CD8-positive, alpha-beta memory T cell (primary cell): Measurements from ENCODE around the gene POLR1B. TPM values are rescaled to one million over a fixed set of nuclear protein-coding genes. Genes with fewer than 3 reads are reported as not detected.
"Not testable (repeated sequence)": the region's sequence is repeated elsewhere in the genome, so short reads cannot be mapped to it uniquely, and the experiment has no call there.

Source experiments
- CTCF ChIA-PET: fragments of 350-600 bp; sonication (Branson Sonifier 250); formaldehyde crosslinking; loops from one replicate; lab custom pipeline; 2021; ENCODE audit warnings: antibody characterized with exemption; lab: Charles Lee
- POLR2A ChIA-PET: fragments of 350-600 bp; sonication (Branson Sonifier 250); formaldehyde crosslinking; loops from one replicate; lab custom pipeline; 2021; ENCODE audit warnings: antibody characterized with exemption; lab: Charles Lee
- DNase-seq, 5 donors: peaks; one replicate each; pipeline versions ENCODE4 v3.0.0 to v3.0.0-alpha.2; 2020 to 2022; ENCODE audit warnings: mixed read lengths in 1 of 5
- H3K27ac ChIP-seq: one replicate; pipeline ENCODE4 v1.7.0; 2013; ENCODE audit warnings: low read depth, mild to moderate bottlenecking, low read length, moderate library complexity
- H3K27me3 ChIP-seq: 2 replicates; pipeline ENCODE4 v1.7.0; 2013; ENCODE audit warnings: low read length, mild to moderate bottlenecking; ENCODE audit not compliant: insufficient read depth, poor library complexity, severe bottlenecking
- H3K36me3 ChIP-seq: 2 replicates; pipeline ENCODE4 v1.7.0; 2013; ENCODE audit warnings: mild to moderate bottlenecking, low read length, moderate library complexity; ENCODE audit not compliant: insufficient read depth
- H3K4me1 ChIP-seq: 2 replicates; pipeline ENCODE4 v1.7.0; 2013; ENCODE audit warnings: mild to moderate bottlenecking, low read length, moderate library complexity; ENCODE audit not compliant: insufficient read depth
- H3K4me3 ChIP-seq: 2 replicates; pipeline ENCODE4 v1.7.0; 2013; ENCODE audit warnings: mild to moderate bottlenecking, low read length
- H3K9me3 ChIP-seq: 2 replicates; pipeline ENCODE4 v1.7.0; 2013; ENCODE audit warnings: mild to moderate bottlenecking, low read length
- H3K27ac Mint-ChIP-seq, 8 donors: one replicate each; pipeline ENCODE4 v1.8.0; 2020 to 2021; ENCODE audit warnings: mixed read lengths in 8 of 8, mild to moderate bottlenecking in 6 of 8, inconsistent platforms in 3 of 8, moderate library complexity in 3 of 8
- H3K27me3 Mint-ChIP-seq, 2 donors: one replicate each; pipeline ENCODE4 v1.8.0; 2020 to 2021; ENCODE audit warnings: mixed read lengths in 2 of 2, mild to moderate bottlenecking in 1 of 2, moderate library complexity in 1 of 2
- H3K36me3 Mint-ChIP-seq, 3 donors: one replicate each; pipeline ENCODE4 v1.8.0; 2020 to 2021; ENCODE audit warnings: mixed read lengths in 3 of 3, inconsistent platforms in 1 of 3, mild to moderate bottlenecking in 1 of 3
- H3K4me1 Mint-ChIP-seq, 3 donors: one replicate each; pipeline ENCODE4 v1.8.0; 2020 to 2021; ENCODE audit warnings: mixed read lengths in 3 of 3, inconsistent platforms in 1 of 3, mild to moderate bottlenecking in 1 of 3
- H3K4me3 Mint-ChIP-seq, 7 donors: one replicate each; pipeline ENCODE4 v1.8.0; 2020 to 2021; ENCODE audit warnings: mixed read lengths in 7 of 7, mild to moderate bottlenecking in 6 of 7, moderate library complexity in 4 of 7, inconsistent platforms in 2 of 7
- H3K9me3 Mint-ChIP-seq, 5 donors: one replicate each; pipeline ENCODE4 v1.8.0; 2020 to 2022; ENCODE audit warnings: mixed read lengths in 5 of 5, mild to moderate bottlenecking in 3 of 5, moderate library complexity in 2 of 5, inconsistent platforms in 1 of 5
- polyA plus RNA-seq: library from polyadenylated mRNA; unstranded; fragments of 300-500 nt; fragmentation: Illumina TruSeq; gene quantifications from one replicate; pipeline ENCODE4 v1.2.3, GENCODE V29; 2021
- total RNA-seq, 2 experiments: library from RNA; stranded (reverse); gene quantifications; one replicate each; pipeline ENCODE4 v1.2.3, GENCODE V29; 2021

The POLR1B gene
- total and polyA plus RNA-seq, 3 experiments from 2014 or later = 24.3 to 78.4 (median 67.1) TPM

DNA sequence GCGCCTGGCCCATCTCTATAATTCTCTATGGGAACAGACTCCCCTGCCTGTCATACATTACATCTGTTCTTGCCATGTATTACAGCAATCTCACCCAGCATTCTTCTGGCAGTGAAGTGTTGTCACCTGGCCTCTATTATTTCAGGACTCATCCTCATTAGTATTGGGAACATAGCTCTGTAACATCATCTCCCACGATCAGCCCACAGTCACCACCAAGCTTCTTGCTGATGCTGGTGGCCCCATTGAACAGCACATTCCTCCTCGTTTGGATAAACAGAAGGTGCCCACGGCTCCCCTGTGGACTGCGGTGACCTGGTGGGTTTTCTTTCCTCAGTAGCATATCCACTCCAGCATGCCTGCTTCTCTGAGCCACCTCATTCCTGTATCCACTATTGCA is 63.7 kb downstream of the POLR1B start:
- H3K4me3 ChIP-seq = no peak overlapping the region
- peaks cover 0 to 12% (median 0%) of the 10 kb centered on the region in 3 donors for H3K36me3 Mint-ChIP-seq
- POLR2A ChIA-PET = interaction anchor here (0.5 kb wide), 1 partner anchor 126 kb away, joined by 3 read pairs; no protein-coding TSS in a partner anchor
- H3K27me3 Mint-ChIP-seq = peaks cover 0 to 3% of the 10 kb centered on the region in 2 donors
- H3K27me3 ChIP-seq = no peaks in the 10 kb centered on the region
- H3K4me1 ChIP-seq = no peaks in the 10 kb centered on the region
- H3K4me1 Mint-ChIP-seq = no peaks in the 10 kb centered on the region
- H3K27ac ChIP-seq = no peak overlapping the region
- H3K36me3 ChIP-seq = no peaks in the 10 kb centered on the region
- no peaks in the 10 kb centered on the region for H3K9me3 ChIP-seq
- DNase-seq = no peak
- H3K4me3 Mint-ChIP-seq = no peak overlapping the region
- no peaks in the 10 kb centered on the region for H3K9me3 Mint-ChIP-seq
- H3K27ac Mint-ChIP-seq = peak overlapping the region in 1 of 8 donors; percentile 56
- CTCF ChIA-PET = interaction anchor here (4.3 kb wide), 1 partner anchor 20 kb away, joined by 15 read pairs; no protein-coding TSS in a partner anchor

DNA sequence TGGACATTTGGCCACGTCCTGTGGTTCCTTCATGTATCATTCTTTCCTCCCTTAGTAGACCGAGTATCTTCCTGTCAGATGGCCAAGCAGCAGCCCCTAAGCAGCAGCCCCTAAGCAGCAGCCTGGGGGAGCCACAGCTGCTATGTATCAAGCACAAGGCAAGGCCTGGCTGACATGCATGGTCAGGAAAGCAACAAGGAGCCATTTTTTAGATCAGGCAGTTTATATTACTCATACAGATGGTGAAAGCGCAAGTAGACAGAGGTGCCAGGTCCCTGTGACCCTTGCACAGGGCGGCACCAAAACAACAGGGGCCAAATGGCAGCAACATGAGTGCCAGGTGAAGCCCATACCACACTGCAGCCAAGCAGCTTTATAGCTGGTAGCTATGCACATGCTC is 64.3 kb downstream of the POLR1B start:
- Histone ChIP-seq H3K27me3 (no peaks in the 10 kb centered on the region), H3K36me3 (no peaks in the 10 kb centered on the region), H3K4me1 (no peaks in the 10 kb centered on the region), H3K9me3 (no peaks in the 10 kb centered on the region), H3K27ac (no peak overlapping the region), H3K4me3 (no peak overlapping the region)
- no peak for DNase-seq
- H3K27me3 Mint-ChIP-seq = peaks cover 0 to 3% of the 10 kb centered on the region in 2 donors
- H3K4me1 Mint-ChIP-seq = no peaks in the 10 kb centered on the region
- H3K36me3 Mint-ChIP-seq = peaks cover 0 to 16% (median under 1%) of the 10 kb centered on the region in 3 donors
- ChIA-PET POLR2A (interaction anchor here (0.5 kb wide), 1 partner anchor 125 kb away, joined by 3 read pairs; no protein-coding TSS in a partner anchor), CTCF (interaction anchor here (2.2 to 4.3 kb wide), 2 partner anchors 19 to 120 kb away, joined by 9 to 15 read pairs; no protein-coding TSS in a partner anchor)
- no peaks in the 10 kb centered on the region for H3K9me3 Mint-ChIP-seq
- H3K27ac Mint-ChIP-seq = no peak overlapping the region
- H3K4me3 Mint-ChIP-seq = no peak overlapping the region

DNA sequence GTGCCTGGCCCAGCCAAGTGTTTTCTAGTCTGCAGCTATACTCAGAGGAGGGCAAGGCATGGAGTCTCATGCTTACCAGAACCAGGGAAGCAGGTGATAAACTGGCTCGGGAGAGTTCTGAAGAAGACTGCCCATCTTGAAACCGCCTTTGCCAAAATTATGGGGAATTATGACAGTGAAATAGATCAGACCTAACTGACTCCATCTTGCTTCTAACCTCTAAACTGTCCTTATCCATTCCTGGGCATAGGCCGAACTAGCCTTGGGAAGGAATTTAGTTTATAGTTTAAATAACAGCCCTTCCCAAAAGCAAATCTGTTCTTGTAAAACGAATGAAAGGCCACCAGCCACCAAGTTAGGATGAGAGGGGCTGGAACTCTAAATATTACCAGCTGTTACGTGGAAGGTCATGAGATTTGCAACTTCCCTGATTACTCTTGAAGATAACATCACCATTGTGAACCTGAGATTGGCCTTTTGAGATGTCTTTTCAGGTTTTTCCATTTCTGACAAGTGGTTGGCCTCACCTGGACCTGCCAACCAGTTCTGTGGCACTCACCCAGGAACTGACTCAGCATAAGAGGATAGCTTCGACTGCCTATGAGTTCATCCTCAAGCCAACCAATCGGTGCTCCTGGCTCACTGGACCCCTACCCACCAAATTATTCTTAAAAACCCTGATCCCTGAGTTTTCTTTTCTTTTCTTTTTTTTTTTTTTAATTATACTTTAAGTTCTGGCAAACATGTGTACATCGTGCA is 65.6 kb downstream of the POLR1B start:
- Mint-ChIP-seq H3K27me3 (peaks cover 0 to 5% of the 10 kb centered on the region in 2 donors), H3K36me3 (peaks cover 0 to 22% (median 2%) of the 10 kb centered on the region in 3 donors), H3K9me3 (no peaks in the 10 kb centered on the region), H3K4me3 (no peak overlapping the region), H3K27ac (peak overlapping the region in 1 of 8 donors; percentile 73), H3K4me1 (no peaks in the 10 kb centered on the region)
- no peaks in the 10 kb centered on the region for H3K4me1 ChIP-seq
- H3K9me3 ChIP-seq = no peaks in the 10 kb centered on the region
- no peaks in the 10 kb centered on the region for H3K27me3 ChIP-seq
- CTCF ChIA-PET = interaction anchor here (2.2 to 4.3 kb wide), 3 partner anchors 18 to 119 kb away, joined by 5 to 15 read pairs (median 9); no protein-coding TSS in a partner anchor
- POLR2A ChIA-PET = no interaction called here
- DNase-seq = no peak
- H3K4me3 ChIP-seq = no peak overlapping the region
- H3K36me3 ChIP-seq = no peaks in the 10 kb centered on the region
- H3K27ac ChIP-seq = no peak overlapping the region

- H3K9me3 Mint-ChIP-seq, CTCF ChIA-PET, POLR2A ChIA-PET, H3K27me3 ChIP-seq, H3K36me3 ChIP-seq, H3K9me3 ChIP-seq, H3K27ac ChIP-seq, H3K4me3 ChIP-seq, H3K4me1 ChIP-seq, H3K27ac Mint-ChIP-seq, H3K4me1 Mint-ChIP-seq, DNase-seq, H3K27me3 Mint-ChIP-seq: not testable (repeated sequence)
- Mint-ChIP-seq H3K4me3 (peak overlapping the region in 1 of 7 donors; percentile 28), H3K36me3 (peaks cover 0 to 22% (median 3%) of the 10 kb centered on the region in 3 donors)
Measured at GRCh38 chr2:112609320-112609719, 67.1 kb downstream of the POLR1B start.

- H3K9me3 ChIP-seq, POLR2A ChIA-PET, H3K4me3 Mint-ChIP-seq, H3K9me3 Mint-ChIP-seq, H3K27me3 ChIP-seq, H3K27ac Mint-ChIP-seq, H3K4me3 ChIP-seq, DNase-seq, H3K4me1 Mint-ChIP-seq, H3K4me1 ChIP-seq, CTCF ChIA-PET, H3K27me3 Mint-ChIP-seq, H3K27ac ChIP-seq, H3K36me3 ChIP-seq: not testable (repeated sequence)
- peaks cover 0 to 22% (median 8%) of the 10 kb centered on the region in 3 donors for H3K36me3 Mint-ChIP-seq
Measured at GRCh38 chr2:112612283-112612682, 70.0 kb downstream of the POLR1B start.

- Mint-ChIP-seq H3K27ac (no peak overlapping the region), H3K9me3 (no peaks in the 10 kb centered on the region), H3K27me3 (peaks cover 0 to 5% of the 10 kb centered on the region in 2 donors), H3K36me3 (peaks cover 0 to 22% (median 8%) of the 10 kb centered on the region in 3 donors), H3K4me3 (no peak overlapping the region), H3K4me1 (no peaks in the 10 kb centered on the region)
- H3K36me3 ChIP-seq = no peaks in the 10 kb centered on the region
- no peaks in the 10 kb centered on the region for H3K4me1 ChIP-seq
- no peaks in the 10 kb centered on the region for H3K9me3 ChIP-seq
- H3K27ac ChIP-seq = no peak overlapping the region
- ChIA-PET POLR2A (no interaction called here), CTCF (interaction anchor here (0.9 to 2.1 kb wide), 2 partner anchors 14 to 15 kb away, joined by 3 to 8 read pairs; no protein-coding TSS in a partner anchor)
- no peak overlapping the region for H3K4me3 ChIP-seq
- H3K27me3 ChIP-seq = no peaks in the 10 kb centered on the region
- DNase-seq = no peak
Measured at GRCh38 chr2:112614201-112614840, 72.1 kb downstream of the POLR1B start.

- H3K27me3 ChIP-seq = no peaks in the 10 kb centered on the region
- no peaks in the 10 kb centered on the region for H3K36me3 ChIP-seq
- Mint-ChIP-seq H3K36me3 (peaks cover 0 to 19% (median 8%) of the 10 kb centered on the region in 3 donors), H3K4me3 (no peak overlapping the region), H3K27ac (no peak overlapping the region), H3K4me1 (no peaks in the 10 kb centered on the region), H3K9me3 (no peaks in the 10 kb centered on the region), H3K27me3 (peaks cover 0 to 5% of the 10 kb centered on the region in 2 donors)
- no peak overlapping the region for H3K27ac ChIP-seq
- H3K4me1 ChIP-seq = no peaks in the 10 kb centered on the region
- no peaks in the 10 kb centered on the region for H3K9me3 ChIP-seq
- H3K4me3 ChIP-seq = no peak overlapping the region
- ChIA-PET CTCF (interaction anchor here (2.1 kb wide), 1 partner anchor 15 kb away, joined by 8 read pairs; no protein-coding TSS in a partner anchor), POLR2A (no interaction called here)
- no peak for DNase-seq
Measured at GRCh38 chr2:112615051-112615450, 72.8 kb downstream of the POLR1B start.

DNA sequence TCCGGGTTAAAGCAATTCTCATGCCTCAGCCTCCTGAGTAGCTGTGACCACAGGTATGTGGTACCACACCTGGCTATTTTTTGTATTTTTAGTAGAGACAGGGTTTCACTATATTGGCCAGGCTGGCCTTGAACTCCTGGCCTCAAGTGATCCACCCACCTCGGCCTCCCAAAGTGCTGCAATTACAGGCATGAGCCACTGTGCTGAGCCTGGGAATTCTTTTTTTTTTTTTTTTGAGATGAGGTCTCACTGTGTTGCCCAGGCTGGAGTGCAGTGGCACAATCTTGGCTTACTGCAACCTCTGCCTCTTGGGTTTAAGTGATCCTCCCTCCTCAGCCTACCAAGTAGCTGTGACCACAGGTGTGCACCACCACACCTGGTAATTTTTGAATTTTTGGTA is 73.5 kb downstream of the POLR1B start:
- DNase-seq, H3K27me3 ChIP-seq, H3K27me3 Mint-ChIP-seq, H3K4me1 ChIP-seq, POLR2A ChIA-PET, H3K27ac Mint-ChIP-seq, H3K4me1 Mint-ChIP-seq, H3K27ac ChIP-seq, H3K36me3 ChIP-seq, H3K4me3 ChIP-seq, H3K9me3 ChIP-seq, H3K4me3 Mint-ChIP-seq, H3K9me3 Mint-ChIP-seq: not testable (repeated sequence)
- H3K36me3 Mint-ChIP-seq = peaks cover 0 to 11% (median 8%) of the 10 kb centered on the region in 3 donors
- CTCF ChIA-PET = interaction anchor here (2.1 kb wide), 1 partner anchor 15 kb away, joined by 8 read pairs; no protein-coding TSS in a partner anchor
